ENCODE data around the gene TOP1. TPM values are rescaled to one million over a fixed set of nuclear protein-coding genes. Genes with fewer than 3 reads are reported as not detected.

TOP1 gene
- total RNA-seq, 1 donor from 2014 or later = 84.6 TPM

DNA sequence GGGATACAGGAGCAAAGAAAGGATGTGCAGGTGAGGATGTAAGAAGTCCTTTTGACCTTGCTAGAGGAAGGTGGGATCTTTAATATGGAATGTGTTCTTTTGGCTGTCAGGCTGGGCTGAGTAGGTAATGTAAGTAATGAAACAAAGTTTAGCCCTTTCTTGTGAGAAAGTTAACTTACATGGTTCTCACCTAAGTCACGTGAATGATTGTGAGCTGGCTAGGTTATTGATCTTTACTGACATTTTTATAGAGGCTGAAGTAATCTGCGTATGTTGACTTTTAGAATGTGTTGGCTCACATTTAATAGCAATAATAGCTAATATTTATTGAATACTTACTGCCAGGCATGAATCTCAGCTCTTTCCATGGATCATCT is 2.6 kb downstream of the TOP1 start:
- Mint-ChIP-seq H3K4me1 (ENCODE audit: unreplicated experiment) (peaks cover 53% of the 10 kb centered on the region), H3K27me3 (no peaks in the 10 kb centered on the region), H3K27ac (peak overlapping the region; percentile 35), H3K9me3 (peaks cover 5% of the 10 kb centered on the region), H3K36me3 (peaks cover 29% of the 10 kb centered on the region), H3K4me3 (peak overlapping the region; percentile 95)
- TF ChIP-seq, protein P1, sequence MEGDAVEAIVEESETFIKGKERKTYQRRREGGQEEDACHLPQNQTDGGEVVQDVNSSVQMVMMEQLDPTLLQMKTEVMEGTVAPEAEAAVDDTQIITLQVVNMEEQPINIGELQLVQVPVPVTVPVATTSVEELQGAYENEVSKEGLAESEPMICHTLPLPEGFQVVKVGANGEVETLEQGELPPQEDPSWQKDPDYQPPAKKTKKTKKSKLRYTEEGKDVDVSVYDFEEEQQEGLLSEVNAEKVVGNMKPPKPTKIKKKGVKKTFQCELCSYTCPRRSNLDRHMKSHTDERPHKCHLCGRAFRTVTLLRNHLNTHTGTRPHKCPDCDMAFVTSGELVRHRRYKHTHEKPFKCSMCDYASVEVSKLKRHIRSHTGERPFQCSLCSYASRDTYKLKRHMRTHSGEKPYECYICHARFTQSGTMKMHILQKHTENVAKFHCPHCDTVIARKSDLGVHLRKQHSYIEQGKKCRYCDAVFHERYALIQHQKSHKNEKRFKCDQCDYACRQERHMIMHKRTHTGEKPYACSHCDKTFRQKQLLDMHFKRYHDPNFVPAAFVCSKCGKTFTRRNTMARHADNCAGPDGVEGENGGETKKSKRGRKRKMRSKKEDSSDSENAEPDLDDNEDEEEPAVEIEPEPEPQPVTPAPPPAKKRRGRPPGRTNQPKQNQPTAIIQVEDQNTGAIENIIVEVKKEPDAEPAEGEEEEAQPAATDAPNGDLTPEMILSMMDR (conservative IDR thresholded peaks at IDR 0.05) = no peak
- DNase-seq (ENCODE audit: extremely low spot score, unreplicated experiment) = no peak

DNA sequence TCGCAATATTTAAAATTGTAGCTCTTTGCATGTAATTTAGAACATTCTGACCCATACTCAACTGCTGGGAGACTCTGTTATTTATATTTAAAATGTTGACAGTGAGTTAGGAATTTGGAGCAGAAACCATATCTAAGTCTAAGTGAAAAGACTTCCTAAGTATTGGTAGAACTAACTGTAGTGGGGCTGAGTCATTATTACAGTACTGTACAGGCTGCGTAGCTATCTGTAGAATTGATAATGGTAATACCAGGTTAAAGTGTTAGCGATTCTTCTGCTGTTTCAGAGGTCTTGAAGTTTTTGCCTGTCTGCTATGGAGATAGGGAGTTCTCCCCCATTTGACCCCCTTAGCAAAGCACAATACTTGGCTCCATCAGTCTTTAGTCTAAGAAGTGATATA is 3.6 kb downstream of the TOP1 start:
- Mint-ChIP-seq H3K27ac (no peak overlapping the region), H3K36me3 (peaks cover 33% of the 10 kb centered on the region), H3K27me3 (no peaks in the 10 kb centered on the region), H3K4me1 (ENCODE audit: unreplicated experiment) (peaks cover 57% of the 10 kb centered on the region), H3K9me3 (peaks cover 5% of the 10 kb centered on the region), H3K4me3 (peak overlapping the region; percentile 95)
- TF ChIP-seq, protein P1 (conservative IDR thresholded peaks at IDR 0.05) = no peak
- no peak for DNase-seq (ENCODE audit: extremely low spot score, unreplicated experiment)

DNA sequence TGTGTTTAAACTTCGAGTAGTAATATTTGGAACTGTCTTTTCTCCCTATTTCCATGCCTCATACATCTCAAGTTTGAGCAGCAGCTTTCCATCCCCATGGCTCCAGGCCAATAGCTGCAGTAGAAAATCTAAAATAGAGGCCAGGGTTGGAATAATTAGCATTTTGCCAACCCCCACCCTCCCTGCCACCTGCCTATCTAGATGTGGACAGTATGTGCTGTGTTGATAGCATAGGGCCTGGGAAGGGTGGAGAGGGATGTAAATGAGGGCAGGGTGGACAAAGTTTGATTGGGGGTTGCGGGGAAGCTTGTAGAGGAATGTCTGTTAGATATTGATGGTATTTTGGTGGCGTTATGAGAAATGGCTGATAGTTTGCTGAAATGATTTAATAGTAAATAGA is 5.6 kb downstream of the TOP1 start:
- H3K36me3 Mint-ChIP-seq = peaks cover 37% of the 10 kb centered on the region
- peak overlapping the region; percentile 27 for H3K4me3 Mint-ChIP-seq
- no peaks in the 10 kb centered on the region for H3K27me3 Mint-ChIP-seq
- TF ChIP-seq, protein P1 (conservative IDR thresholded peaks at IDR 0.05) = no peak
- peaks cover 5% of the 10 kb centered on the region for H3K9me3 Mint-ChIP-seq
- no peak for DNase-seq (ENCODE audit: extremely low spot score, unreplicated experiment)
- peak overlapping the region; percentile 17 for H3K27ac Mint-ChIP-seq
- peaks cover 66% of the 10 kb centered on the region for H3K4me1 Mint-ChIP-seq (ENCODE audit: unreplicated experiment)

DNA sequence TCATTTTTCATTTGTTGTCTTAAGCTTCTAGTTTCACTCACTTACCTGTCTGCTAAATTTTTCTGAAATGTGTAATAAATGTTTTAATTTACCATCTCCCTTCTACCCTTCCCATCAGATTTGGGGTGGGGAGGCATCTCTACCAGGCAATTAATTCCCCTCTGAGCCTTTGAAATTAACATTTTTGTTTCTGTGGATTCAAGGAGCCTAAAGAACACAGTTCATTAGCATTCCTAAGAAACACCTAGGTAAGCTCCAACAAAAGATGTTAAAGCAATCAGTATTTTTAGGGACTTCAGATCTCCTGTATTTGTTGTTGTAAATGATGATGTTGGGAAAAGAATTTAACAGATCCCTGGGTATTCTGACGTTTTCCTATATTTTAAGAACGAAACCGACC is 6.6 kb downstream of the TOP1 start:
- peaks cover 5% of the 10 kb centered on the region for H3K9me3 Mint-ChIP-seq
- peaks cover 70% of the 10 kb centered on the region for H3K4me1 Mint-ChIP-seq (ENCODE audit: unreplicated experiment)
- TF ChIP-seq, protein P1 (conservative IDR thresholded peaks at IDR 0.05) = no peak
- peaks cover 40% of the 10 kb centered on the region for H3K36me3 Mint-ChIP-seq
- DNase-seq (ENCODE audit: extremely low spot score, unreplicated experiment) = no peak
- H3K4me3 Mint-ChIP-seq = no peak overlapping the region
- no peaks in the 10 kb centered on the region for H3K27me3 Mint-ChIP-seq
- H3K27ac Mint-ChIP-seq = no peak overlapping the region

DNA sequence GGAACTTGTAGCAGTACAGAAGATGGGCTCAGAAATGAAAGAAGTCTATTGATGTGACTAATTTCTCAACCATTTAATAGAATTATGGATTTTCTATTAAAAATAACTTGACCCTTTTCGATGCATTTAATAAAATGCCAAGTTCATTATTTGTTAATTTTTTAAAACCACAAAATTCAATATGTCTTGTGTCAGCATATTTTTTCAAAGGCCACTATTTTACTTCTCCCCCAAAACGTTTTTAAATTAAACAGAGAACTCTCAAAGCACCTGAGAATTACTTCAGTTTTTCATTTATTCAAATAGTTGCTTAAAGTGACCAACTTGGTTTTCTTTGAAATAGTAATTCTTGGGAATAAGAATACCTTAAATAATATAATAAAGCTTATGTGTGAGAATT is 8.6 kb downstream of the TOP1 start:
- H3K27ac Mint-ChIP-seq = no peak overlapping the region
- peaks cover 39% of the 10 kb centered on the region for H3K36me3 Mint-ChIP-seq
- peaks cover 5% of the 10 kb centered on the region for H3K9me3 Mint-ChIP-seq
- peaks cover 59% of the 10 kb centered on the region for H3K4me1 Mint-ChIP-seq (ENCODE audit: unreplicated experiment)
- no peak overlapping the region for H3K4me3 Mint-ChIP-seq
- DNase-seq (ENCODE audit: extremely low spot score, unreplicated experiment) = no peak
- no peaks in the 10 kb centered on the region for H3K27me3 Mint-ChIP-seq
- TF ChIP-seq, protein P1 (conservative IDR thresholded peaks at IDR 0.05) = no peak

Measured in type B pancreatic cell (in vitro differentiated cells).